CD4-positive, alpha-beta T cell (primary cell): Measurements from ENCODE around the gene MACROD2. TPM values are rescaled to one million over a fixed set of nuclear protein-coding genes. Genes with fewer than 3 reads are reported as not detected.

ENCODE experiments used
- ATAC-seq: fragments of 200-7000 bp; cut with Tn5 transposase; one replicate; pipeline ENCODE4 v1.10.0; 2022; ENCODE audit warnings: mild to moderate bottlenecking; ENCODE audit not compliant: poor library complexity
- CTCF ChIA-PET: fragments of 350-600 bp; sonication (Branson Sonifier 250); formaldehyde crosslinking; loops from one replicate; lab custom pipeline; 2021; ENCODE audit warnings: antibody characterized with exemption, inconsistent platforms; lab: Charles Lee
- POLR2A ChIA-PET: fragments of 350-600 bp; sonication (Branson Sonifier 250); formaldehyde crosslinking; loops from one replicate; lab custom pipeline; 2021; ENCODE audit warnings: antibody characterized with exemption, inconsistent platforms; lab: Charles Lee
- DNase-seq, 14 experiments: peaks; one replicate each; pipeline ENCODE4 v3.0.0-alpha.2; 2013 to 2020; ENCODE audit warnings: mixed read lengths in 2 of 14
- H3K27ac ChIP-seq, 2 donors: one replicate each; pipeline versions ENCODE4 v1.5.1 to v1.7.0; 2013; ENCODE audit warnings: low read length in 2 of 2, low read depth in 1 of 2, mild to moderate bottlenecking in 1 of 2
- H3K27me3 ChIP-seq, 2 experiments: 1 replicate in 1 of 2; 2 replicates in 1 of 2; pipeline versions ENCODE4 v1.6.1 to v1.7.0; 2013; ENCODE audit warnings: low read length in 2 of 2, control low read depth in 1 of 2, mild to moderate bottlenecking in 1 of 2, moderate library complexity in 1 of 2; ENCODE audit not compliant: insufficient read depth in 2 of 2, control insufficient read depth in 1 of 2
- H3K36me3 ChIP-seq: one replicate; pipeline ENCODE4 v1.6.1; 2013; ENCODE audit warnings: low read length, control low read depth; ENCODE audit not compliant: insufficient read depth
- H3K4me1 ChIP-seq: one replicate; pipeline ENCODE4 v1.6.1; 2013; ENCODE audit warnings: low read length, control low read depth; ENCODE audit not compliant: insufficient read depth
- H3K4me3 ChIP-seq: one replicate; pipeline ENCODE4 v1.5.1; 2013; ENCODE audit warnings: mild to moderate bottlenecking, low read length, moderate library complexity
- H3K9me3 ChIP-seq, 2 experiments: 1 replicate in 1 of 2; 2 replicates in 1 of 2; pipeline versions ENCODE4 v1.6.1 to v1.7.0; 2013; ENCODE audit warnings: low read length in 2 of 2, mild to moderate bottlenecking in 2 of 2, control low read depth in 1 of 2, moderate library complexity in 1 of 2; ENCODE audit not compliant: control insufficient read depth in 1 of 2, insufficient read depth in 1 of 2
- H3K27ac Mint-ChIP-seq: one replicate; pipeline ENCODE4 v1.8.0; 2020; ENCODE audit warnings: mixed read lengths
- H3K27me3 Mint-ChIP-seq: one replicate; pipeline ENCODE4 v1.8.0; 2021; ENCODE audit warnings: mixed read lengths
- H3K36me3 Mint-ChIP-seq: one replicate; pipeline ENCODE4 v1.8.0; 2021; ENCODE audit warnings: low read depth, mixed read lengths
- H3K4me1 Mint-ChIP-seq: one replicate; pipeline ENCODE4 v1.8.0; 2021; ENCODE audit warnings: low read depth, mixed read lengths
- H3K4me3 Mint-ChIP-seq: one replicate; pipeline ENCODE4 v1.8.0; 2020; ENCODE audit warnings: mild to moderate bottlenecking, mixed read lengths
- H3K9me3 Mint-ChIP-seq: one replicate; pipeline ENCODE4 v1.8.0; 2020; ENCODE audit warnings: mixed read lengths
- intact Hi-C, 2 experiments: fragments of 100-400 bp; cut with DNase I in 1 of 2; cut with micrococcal nuclease in 1 of 2; formaldehyde crosslinking; loops; one replicate each; pipeline versions ENCODE4 v1.15.1 to v1.9.0; 2023 to 2025; cut with DNase I, micrococcal nuclease
- total RNA-seq, 174 experiments: library from RNA in 2 of 174; stranded (reverse) in 2 of 174; gene quantifications; one replicate each; pipeline ENCODE4 v1.2.3 and lab custom pipeline; 2021 to 2026
- TF ChIP-seq, protein P1 (sequence below): fragments of 200-600 bp; IDR thresholded peaks from one replicate; pipeline ENCODE4 v1.8.0; 2022; ENCODE audit warnings: antibody characterized with exemption, mild to moderate bottlenecking

Gene MACROD2
- total RNA-seq, 2 experiments from 2014 or later = not detected

DNA sequence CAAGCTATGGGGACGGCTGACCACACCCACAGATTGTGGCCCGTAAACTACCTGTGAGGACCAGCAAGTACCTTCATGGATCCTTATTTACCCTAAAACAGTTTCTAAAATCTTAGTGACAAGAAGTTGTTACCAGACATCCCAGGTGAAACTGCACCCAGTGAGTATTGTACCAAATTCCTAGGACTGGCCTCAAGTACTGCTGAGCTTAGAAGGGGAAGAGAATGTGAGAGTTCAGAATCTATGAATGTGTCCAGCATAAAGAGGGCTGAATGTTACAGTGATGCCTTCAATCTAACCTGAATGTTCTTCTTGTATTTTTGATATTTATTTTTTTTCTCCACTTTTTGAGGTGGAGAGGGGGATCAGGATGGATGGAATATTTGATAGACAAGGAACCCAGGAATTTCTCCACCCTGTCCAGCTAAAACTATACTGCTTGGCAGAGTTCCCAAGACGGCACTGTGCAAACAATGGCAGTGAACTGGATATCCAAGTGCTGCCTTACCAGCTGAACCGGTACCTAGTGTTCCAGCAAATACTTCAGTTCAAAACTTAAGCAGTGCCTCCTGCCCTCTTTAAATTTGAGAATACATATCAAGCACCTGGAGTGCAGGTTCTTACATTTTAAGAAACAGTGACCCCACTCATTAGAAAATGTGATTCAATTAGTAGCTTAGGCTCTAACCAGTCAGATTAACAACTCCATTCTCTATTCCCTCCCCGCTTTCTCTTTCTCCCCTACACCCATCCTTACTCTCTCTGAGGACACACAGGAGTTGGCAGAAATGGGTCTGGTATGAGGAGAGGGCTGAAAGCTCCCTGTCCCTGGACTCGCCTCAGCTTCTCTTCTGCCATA is 769.4 kb downstream of the MACROD2 start:
- no peak overlapping the region for H3K27ac Mint-ChIP-seq
- no peaks in the 10 kb centered on the region for H3K27me3 Mint-ChIP-seq
- Histone ChIP-seq H3K4me3 (no peak overlapping the region), H3K4me1 (no peaks in the 10 kb centered on the region), H3K27ac (no peak overlapping the region), H3K9me3 (peaks cover 0 to 9% of the 10 kb centered on the region in 2 experiments), H3K27me3 (no peaks in the 10 kb centered on the region), H3K36me3 (no peaks in the 10 kb centered on the region)
- intact Hi-C loops = no loop called here
- CTCF ChIA-PET = no interaction called here
- POLR2A ChIA-PET = no interaction called here
- no peak for DNase-seq
- peaks cover 12% of the 10 kb centered on the region for H3K9me3 Mint-ChIP-seq
- no peak for ATAC-seq
- H3K4me1 Mint-ChIP-seq = no peaks in the 10 kb centered on the region
- H3K4me3 Mint-ChIP-seq = no peak overlapping the region
- TF ChIP-seq, protein P1, sequence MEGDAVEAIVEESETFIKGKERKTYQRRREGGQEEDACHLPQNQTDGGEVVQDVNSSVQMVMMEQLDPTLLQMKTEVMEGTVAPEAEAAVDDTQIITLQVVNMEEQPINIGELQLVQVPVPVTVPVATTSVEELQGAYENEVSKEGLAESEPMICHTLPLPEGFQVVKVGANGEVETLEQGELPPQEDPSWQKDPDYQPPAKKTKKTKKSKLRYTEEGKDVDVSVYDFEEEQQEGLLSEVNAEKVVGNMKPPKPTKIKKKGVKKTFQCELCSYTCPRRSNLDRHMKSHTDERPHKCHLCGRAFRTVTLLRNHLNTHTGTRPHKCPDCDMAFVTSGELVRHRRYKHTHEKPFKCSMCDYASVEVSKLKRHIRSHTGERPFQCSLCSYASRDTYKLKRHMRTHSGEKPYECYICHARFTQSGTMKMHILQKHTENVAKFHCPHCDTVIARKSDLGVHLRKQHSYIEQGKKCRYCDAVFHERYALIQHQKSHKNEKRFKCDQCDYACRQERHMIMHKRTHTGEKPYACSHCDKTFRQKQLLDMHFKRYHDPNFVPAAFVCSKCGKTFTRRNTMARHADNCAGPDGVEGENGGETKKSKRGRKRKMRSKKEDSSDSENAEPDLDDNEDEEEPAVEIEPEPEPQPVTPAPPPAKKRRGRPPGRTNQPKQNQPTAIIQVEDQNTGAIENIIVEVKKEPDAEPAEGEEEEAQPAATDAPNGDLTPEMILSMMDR = no peak
- no peaks in the 10 kb centered on the region for H3K36me3 Mint-ChIP-seq

GRCh38 chr20:14765370-14765701 is 770.0 kb downstream of the MACROD2 start:
- Mint-ChIP-seq H3K27me3 (no peaks in the 10 kb centered on the region), H3K27ac (no peak overlapping the region), H3K36me3 (no peaks in the 10 kb centered on the region), H3K4me1 (no peaks in the 10 kb centered on the region), H3K9me3 (peaks cover 12% of the 10 kb centered on the region), H3K4me3 (no peak overlapping the region)
- no peaks in the 10 kb centered on the region for H3K4me1 ChIP-seq
- DNase-seq = no peak
- no peak for ATAC-seq
- TF ChIP-seq, protein P1 = no peak
- no peak overlapping the region for H3K4me3 ChIP-seq
- H3K27me3 ChIP-seq = no peaks in the 10 kb centered on the region
- POLR2A ChIA-PET = no interaction called here
- intact Hi-C loops = no loop called here
- H3K9me3 ChIP-seq = peaks cover 0 to 6% of the 10 kb centered on the region in 2 experiments
- H3K27ac ChIP-seq = no peak overlapping the region
- no peaks in the 10 kb centered on the region for H3K36me3 ChIP-seq
- CTCF ChIA-PET = no interaction called here

DNA sequence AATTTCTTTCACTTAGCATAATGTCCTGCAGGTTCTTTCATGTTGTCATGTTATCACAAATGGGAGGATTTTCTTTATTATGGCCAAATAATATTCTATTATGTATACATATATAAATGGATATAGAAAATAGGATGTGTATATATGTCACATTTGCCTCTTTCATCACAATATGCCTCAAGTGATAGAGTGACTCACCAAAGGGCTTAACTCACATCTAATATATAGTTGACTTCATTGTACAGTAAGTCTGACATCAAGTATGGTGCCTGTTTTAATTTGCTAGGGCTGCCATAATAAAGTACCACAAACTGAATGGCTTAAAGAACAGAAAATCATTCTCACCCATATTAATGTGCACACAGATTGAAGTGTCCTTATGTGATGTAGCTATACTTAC is 778.2 kb downstream of the MACROD2 start:
- H3K9me3 ChIP-seq = peaks cover 0 to 1% of the 10 kb centered on the region in 2 experiments
- ATAC-seq = no peak
- no peak overlapping the region for H3K27ac Mint-ChIP-seq
- H3K36me3 ChIP-seq = no peaks in the 10 kb centered on the region
- ChIA-PET POLR2A (no interaction called here), CTCF (no interaction called here)
- no peak overlapping the region for H3K27ac ChIP-seq
- TF ChIP-seq, protein P1 = no peak
- DNase-seq = no peak
- no peak overlapping the region for H3K4me3 ChIP-seq
- H3K9me3 Mint-ChIP-seq = peaks cover 15% of the 10 kb centered on the region
- H3K4me3 Mint-ChIP-seq = no peak overlapping the region
- no peaks in the 10 kb centered on the region for H3K4me1 ChIP-seq
- H3K36me3 Mint-ChIP-seq = no peaks in the 10 kb centered on the region
- no peaks in the 10 kb centered on the region for H3K27me3 Mint-ChIP-seq
- no peaks in the 10 kb centered on the region for H3K4me1 Mint-ChIP-seq
- H3K27me3 ChIP-seq = no peaks in the 10 kb centered on the region
- intact Hi-C loops = no loop called here
